ENCODE measurements around the gene OXT. TPM values are rescaled to one million over a fixed set of nuclear protein-coding genes. Genes with fewer than 3 reads are reported as not detected.
A peak's percentile ranks its signal among the peaks of the same experiment; 100 is the strongest.

The OXT gene
- total and polyA plus RNA-seq, 2 of the 13 experiments (the other 11 are each of a cell fraction or from before 2014, with no cell fraction given) = not detected

GRCh38 chr20:3105256-3106137 lies 34.1 kb downstream of the OXT start (continued):
- no peak for TF ChIP-seq RELA (CRISPR knock-in tag; IDR thresholded peaks at IDR 0.05)
- no peak for TF ChIP-seq ZNF678 (CRISPR knock-in tag; IDR thresholded peaks at IDR 0.05)
- no peak for TF ChIP-seq ZZZ3 (CRISPR knock-in tag; IDR thresholded peaks at IDR 0.05; ENCODE audit: borderline replicate concordance)
- no peak for TF ChIP-seq ZNF549 (CRISPR knock-in tag; IDR thresholded peaks at IDR 0.05)
- TF ChIP-seq SIN3B (IDR thresholded peaks at IDR 0.05; ENCODE audit: low read length) = no peak
- no peak for TF ChIP-seq NAIF1 (CRISPR knock-in tag; IDR thresholded peaks at IDR 0.05; ENCODE audit: borderline replicate concordance)
- TF ChIP-seq MLX (CRISPR knock-in tag; IDR thresholded peaks at IDR 0.05) = no peak
- no peak for TF ChIP-seq SIX1 (CRISPR knock-in tag; IDR thresholded peaks at IDR 0.05; ENCODE audit: borderline replicate concordance)
- TF ChIP-seq FOXM1 (CRISPR knock-in tag; IDR thresholded peaks at IDR 0.05) = no peak
- TF ChIP-seq HOXD1 (CRISPR knock-in tag; IDR thresholded peaks at IDR 0.05) = no peak
- TF ChIP-seq FOXK2 (IDR thresholded peaks at IDR 0.05) = no peak
- 0 out of 2 replicates have a peak, but pooled peaks have one; percentile 44 for TF ChIP-seq ZNF225 (CRISPR knock-in tag; IDR thresholded peaks at IDR 0.05)
- TF ChIP-seq, protein P1, sequence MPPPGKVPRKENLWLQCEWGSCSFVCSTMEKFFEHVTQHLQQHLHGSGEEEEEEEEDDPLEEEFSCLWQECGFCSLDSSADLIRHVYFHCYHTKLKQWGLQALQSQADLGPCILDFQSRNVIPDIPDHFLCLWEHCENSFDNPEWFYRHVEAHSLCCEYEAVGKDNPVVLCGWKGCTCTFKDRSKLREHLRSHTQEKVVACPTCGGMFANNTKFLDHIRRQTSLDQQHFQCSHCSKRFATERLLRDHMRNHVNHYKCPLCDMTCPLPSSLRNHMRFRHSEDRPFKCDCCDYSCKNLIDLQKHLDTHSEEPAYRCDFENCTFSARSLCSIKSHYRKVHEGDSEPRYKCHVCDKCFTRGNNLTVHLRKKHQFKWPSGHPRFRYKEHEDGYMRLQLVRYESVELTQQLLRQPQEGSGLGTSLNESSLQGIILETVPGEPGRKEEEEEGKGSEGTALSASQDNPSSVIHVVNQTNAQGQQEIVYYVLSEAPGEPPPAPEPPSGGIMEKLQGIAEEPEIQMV (CRISPR knock-in tag; IDR thresholded peaks at IDR 0.05; ENCODE audit: low read depth) = no peak
- TF ChIP-seq ZNF572 (CRISPR knock-in tag; IDR thresholded peaks at IDR 0.05) = no peak
